Bone marrow (tissue), 2 donors: Measurements from ENCODE around the gene C1S.
"Not testable (repeated sequence)": the region's sequence is repeated elsewhere in the genome, so short reads cannot be mapped to it uniquely, and the experiment has no call there.

Experiments
- DNase-seq, 2 donors: peaks; one replicate each; lab custom pipeline; 2025; lab: John Stamatoyannopoulos, UW

C1S gene

GRCh38 chr12:7060353-7060954 is at the start of gene C1S:
Gene C1S, plus strand, starts transcription at chr12:7060718. Its CDS starts 1,195 bp downstream, at chr12:7061913.
- DNase-seq = no peak

GRCh38 chr12:7011398-7011797 is 49.1 kb upstream of the C1S start:
- not testable (repeated sequence) for DNase-seq

- no peak for DNase-seq
Measured at GRCh38 chr12:7012024-7012607, 48.4 kb upstream of the C1S start.

GRCh38 chr12:7013101-7013500 is 47.4 kb upstream of the C1S start:
- DNase-seq = no peak

GRCh38 chr12:7015555-7016370 is 44.8 kb upstream of the C1S start:
- DNase-seq = no peak

- no peak for DNase-seq
Measured at GRCh38 chr12:7016958-7017571, 43.5 kb upstream of the C1S start.

GRCh38 chr12:7017870-7018349 is 42.6 kb upstream of the C1S start:
- no peak for DNase-seq

- DNase-seq = peak; percentile 90 to 96
Measured at GRCh38 chr12:7018350-7019042, 42.0 kb upstream of the C1S start, which contains the start of gene LPCAT3. Gene LPCAT3, minus strand, starts transcription at chr12:7018476. Its CDS starts 52 bp downstream, at chr12:7018424.

- DNase-seq = no peak
Measured at GRCh38 chr12:7019043-7019569, 41.4 kb upstream of the C1S start.

GRCh38 chr12:7021956-7022355 is 38.6 kb upstream of the C1S start:
- no peak for DNase-seq

- no peak for DNase-seq
Measured at GRCh38 chr12:7023114-7023513, 37.4 kb upstream of the C1S start.

GRCh38 chr12:7026854-7027253 is 33.7 kb upstream of the C1S start:
- no peak for DNase-seq

- DNase-seq = no peak
Measured at GRCh38 chr12:7031306-7031705, 29.2 kb upstream of the C1S start.

- no peak for DNase-seq
Measured at GRCh38 chr12:7032990-7033389, 27.5 kb upstream of the C1S start.

GRCh38 chr12:7034464-7034863 is 26.1 kb upstream of the C1S start:
- no peak for DNase-seq

- no peak for DNase-seq
Measured at GRCh38 chr12:7035463-7035862, 25.1 kb upstream of the C1S start.

GRCh38 chr12:7037411-7037810 is 23.1 kb upstream of the C1S start:
- not testable (repeated sequence) for DNase-seq

GRCh38 chr12:7038591-7038990 is 21.9 kb upstream of the C1S start:
- DNase-seq = no peak

GRCh38 chr12:7039403-7039802 is 21.1 kb upstream of the C1S start:
- DNase-seq = no peak

- DNase-seq = peak in 1 of 2 donors; percentile 60
Measured at GRCh38 chr12:7042842-7043241, 17.7 kb upstream of the C1S start.

GRCh38 chr12:7045913-7046312 is 14.6 kb upstream of the C1S start:
- no peak for DNase-seq
